ENCODE measurements around the gene FIBCD1.

The FIBCD1 gene

DNA sequence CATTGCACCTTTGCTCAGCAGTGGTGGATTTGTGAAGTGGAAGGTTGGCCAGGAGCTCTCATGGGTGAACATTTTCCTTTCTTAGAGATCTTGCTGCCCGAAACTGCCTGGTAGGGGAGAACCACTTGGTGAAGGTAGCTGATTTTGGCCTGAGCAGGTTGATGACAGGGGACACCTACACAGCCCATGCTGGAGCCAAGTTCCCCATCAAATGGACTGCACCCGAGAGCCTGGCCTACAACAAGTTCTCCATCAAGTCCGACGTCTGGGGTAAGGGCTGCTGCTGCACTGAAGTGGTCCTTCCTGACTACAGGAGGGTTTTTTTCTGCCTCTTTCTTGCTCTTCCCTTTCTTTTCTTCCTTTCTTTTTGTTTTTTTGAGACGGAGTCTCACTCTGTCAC lies 64.3 kb downstream of the FIBCD1 start:
- DNase-seq = no peak

DNA sequence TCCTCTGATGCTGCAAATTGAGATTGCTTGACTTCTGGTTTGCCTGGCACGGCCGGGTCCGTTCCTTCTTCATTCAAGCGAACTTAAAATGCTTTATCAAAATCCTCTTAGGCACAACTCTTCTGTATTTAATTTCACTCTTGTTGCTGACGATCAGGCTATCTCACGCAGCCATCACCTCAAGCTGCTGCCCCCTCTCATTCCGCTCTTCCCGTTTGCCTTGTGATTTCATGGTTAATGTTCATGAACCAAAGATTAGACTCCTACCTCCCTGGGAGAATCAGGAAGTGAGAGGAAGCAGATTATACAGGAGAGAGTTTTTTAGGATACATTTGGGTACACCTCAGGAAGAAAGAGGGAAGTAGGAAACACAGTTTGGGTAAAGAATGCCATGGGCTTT lies 65.1 kb downstream of the FIBCD1 start:
- no peak for DNase-seq

DNA sequence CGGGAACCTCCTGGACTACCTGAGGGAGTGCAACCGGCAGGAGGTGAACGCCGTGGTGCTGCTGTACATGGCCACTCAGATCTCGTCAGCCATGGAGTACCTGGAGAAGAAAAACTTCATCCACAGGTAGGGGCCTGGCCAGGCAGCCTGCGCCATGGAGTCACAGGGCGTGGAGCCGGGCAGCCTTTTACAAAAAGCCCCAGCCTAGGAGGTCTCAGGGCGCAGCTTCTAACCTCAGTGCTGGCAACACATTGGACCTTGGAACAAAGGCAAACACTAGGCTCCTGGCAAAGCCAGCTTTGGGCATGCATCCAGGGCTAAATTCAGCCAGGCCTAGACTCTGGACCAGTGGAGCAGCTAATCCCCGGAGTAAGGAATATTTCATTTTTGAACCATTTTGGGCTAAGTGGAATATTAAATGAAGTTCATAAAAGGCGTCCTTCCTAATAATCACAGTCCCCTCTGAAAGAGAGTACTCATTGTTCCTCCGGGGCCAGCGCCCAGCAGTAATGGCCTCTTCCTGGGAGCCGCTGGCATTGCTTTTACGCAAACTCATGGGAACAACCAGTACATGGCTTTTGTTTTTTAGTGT lies 66.0 kb downstream of the FIBCD1 start:
- no peak for DNase-seq

DNA sequence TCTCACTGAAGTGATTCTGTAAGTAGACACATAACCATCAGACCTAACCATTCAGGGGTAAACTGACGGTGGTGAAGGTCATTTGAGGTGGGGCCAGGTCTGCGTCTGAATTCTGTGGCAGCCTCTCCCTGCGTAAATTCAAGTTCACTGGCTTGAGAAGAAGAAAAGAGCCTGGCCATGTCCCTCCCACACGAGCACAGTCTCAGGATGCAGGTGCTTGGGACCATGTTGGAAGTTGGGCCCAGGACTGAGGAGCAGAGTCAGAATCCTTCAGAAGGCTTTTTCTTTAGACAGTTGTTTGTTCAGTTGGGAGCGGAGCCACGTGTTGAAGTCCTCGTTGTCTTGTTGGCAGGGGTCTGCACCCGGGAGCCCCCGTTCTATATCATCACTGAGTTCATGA lies 66.5 kb downstream of the FIBCD1 start:
- no peak for DNase-seq

DNA sequence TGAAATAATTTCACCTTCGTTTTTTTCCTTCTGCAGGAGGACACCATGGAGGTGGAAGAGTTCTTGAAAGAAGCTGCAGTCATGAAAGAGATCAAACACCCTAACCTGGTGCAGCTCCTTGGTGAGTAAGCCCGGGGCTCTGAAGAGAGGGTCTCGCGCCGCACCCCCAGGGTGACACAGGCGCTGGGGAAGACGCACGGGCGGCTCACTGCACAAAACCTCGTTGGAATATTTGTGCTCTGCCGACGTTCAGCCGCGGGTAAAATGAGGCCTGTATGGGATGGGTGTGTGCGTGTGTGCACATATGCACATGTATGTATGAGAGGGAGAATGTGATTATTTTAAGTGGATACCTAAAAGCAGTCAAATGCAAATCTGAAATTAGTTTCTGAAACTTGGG lies 67.0 kb downstream of the FIBCD1 start:
- DNase-seq = no peak

DNA sequence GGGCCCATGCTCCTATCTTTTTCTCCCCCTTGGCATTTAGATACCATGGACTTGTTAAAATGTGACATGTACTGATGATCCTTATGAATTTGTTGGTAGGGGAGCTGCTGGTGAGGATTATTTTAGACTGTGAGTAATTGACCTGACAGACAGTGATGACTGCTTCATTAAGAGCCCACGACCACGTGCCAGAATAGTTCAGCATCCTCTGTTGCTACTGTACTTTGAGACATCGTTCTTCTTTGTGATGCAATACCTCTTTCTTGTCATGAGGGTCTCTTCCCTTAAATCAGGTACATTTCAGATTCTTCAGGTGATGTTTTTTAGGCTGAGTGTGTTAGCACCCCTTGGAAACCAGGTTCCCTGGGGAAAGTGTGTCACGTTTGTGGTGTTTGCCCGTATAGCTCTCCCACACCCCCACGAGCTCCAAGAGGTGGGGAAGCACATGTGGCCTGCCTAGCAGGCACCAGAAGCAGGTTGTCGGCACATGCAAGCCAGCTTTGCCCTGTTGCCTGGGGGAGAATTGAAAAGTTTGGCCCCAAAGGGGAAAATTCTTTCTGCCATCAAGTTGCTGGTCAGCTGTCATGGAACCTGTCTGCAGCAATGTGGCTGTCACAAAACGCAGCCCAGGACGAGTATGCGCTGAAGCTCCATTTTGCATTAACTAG lies 67.5 kb downstream of the FIBCD1 start:
- DNase-seq = no peak

DNA sequence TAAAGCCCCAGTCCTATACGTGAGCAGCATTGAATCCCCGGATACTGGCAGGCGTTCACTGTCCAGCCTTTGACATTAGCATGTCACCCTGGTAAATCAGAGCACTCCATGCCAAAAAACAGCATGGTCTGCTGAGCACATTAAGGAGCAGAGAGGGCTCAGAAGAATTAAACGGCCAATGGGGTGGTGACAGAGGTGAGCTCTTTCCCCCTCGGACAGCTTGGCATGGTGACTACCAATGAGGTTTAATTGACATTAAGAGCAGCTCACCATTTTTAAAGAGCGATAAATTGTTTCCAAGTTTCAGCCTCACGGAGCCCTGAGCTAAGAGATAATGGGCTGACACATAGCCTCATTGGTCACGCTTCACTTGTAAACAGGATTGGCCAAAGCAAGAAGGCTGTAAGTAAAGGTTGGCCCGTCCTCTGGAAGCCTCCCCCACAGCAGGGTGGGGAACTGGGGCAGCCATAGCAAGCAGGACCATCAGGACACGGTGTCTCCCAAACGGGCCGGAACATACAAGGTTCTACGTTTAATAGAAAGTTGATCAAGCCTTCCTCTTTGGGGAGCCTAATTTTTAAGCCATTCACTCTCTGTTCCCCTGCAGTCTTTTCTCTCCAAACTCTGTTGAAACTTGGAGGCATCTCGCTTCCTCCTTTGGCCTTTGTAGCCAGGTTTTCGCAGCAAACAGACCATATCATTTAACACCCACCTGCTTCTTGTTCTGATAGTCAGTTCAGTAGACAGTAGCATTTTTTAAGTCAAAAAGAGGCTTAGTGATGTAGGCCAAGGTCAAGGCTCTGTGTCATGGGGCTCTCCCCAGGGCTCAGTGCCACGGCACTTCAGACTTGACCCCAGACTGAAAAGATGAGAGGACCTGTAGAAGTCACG lies 68.3 kb downstream of the FIBCD1 start:
- DNase-seq = no peak

DNA sequence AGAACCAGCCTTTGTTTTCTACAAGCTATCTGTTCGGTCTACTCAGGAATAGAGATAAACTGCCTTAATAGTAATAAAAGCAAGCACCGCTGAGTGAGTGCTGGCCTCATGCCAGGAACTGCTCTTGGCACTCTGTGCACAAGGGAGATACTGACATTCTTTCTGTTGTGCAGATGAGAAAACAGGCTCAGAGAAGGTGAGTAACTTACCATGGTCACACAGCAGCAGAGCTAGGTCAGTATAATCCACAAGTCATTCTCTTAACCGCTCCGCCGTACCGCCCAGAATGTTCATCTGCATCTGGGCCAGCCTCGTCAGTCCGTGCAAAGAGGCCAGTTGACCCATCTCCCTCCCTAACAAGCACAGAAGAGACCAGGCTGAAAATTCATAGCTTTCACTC lies 69.8 kb downstream of the FIBCD1 start:
- DNase-seq = peak; percentile 34

DNA sequence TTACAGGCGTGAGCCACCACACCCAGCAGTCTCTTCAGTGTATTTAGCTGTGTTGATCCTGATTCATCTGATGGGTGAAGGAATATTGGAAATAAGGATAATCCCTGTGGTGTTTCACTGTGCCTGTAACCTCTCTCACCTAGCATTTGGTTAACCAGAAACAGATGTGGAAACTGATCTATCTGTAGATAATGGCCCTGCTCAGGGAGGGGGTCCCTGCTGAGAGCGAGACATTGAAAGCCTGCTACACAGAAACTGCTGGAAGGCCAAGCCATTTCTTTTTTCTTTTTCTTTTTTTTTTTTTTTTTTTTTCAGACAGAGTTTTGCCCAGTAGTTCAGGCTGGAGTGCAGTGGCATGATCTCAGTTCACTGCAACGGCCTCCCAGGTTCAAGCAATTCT lies 70.8 kb downstream of the FIBCD1 start:
- DNase-seq = peak; percentile 50

DNA sequence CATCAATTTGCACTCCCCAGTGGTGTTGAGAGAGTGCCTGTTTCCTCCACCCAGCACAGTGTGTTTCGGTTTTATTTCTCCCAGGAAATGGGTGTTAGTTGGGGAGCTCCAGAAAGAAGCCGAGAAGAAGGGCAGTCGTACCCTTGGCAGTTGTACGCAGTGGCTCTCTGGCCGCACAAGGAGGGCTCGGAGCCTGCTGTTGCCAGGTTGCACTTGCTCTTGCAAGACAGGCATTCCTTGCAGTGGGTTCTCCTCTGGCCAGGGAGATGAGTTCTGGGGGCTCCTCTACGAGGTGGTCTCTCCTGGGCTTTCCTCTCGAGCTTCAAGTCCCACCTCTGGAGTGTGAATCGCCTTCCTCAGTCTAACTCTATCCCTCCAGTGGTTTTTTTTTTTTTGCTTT lies 71.5 kb downstream of the FIBCD1 start:
- no peak for DNase-seq

DNA sequence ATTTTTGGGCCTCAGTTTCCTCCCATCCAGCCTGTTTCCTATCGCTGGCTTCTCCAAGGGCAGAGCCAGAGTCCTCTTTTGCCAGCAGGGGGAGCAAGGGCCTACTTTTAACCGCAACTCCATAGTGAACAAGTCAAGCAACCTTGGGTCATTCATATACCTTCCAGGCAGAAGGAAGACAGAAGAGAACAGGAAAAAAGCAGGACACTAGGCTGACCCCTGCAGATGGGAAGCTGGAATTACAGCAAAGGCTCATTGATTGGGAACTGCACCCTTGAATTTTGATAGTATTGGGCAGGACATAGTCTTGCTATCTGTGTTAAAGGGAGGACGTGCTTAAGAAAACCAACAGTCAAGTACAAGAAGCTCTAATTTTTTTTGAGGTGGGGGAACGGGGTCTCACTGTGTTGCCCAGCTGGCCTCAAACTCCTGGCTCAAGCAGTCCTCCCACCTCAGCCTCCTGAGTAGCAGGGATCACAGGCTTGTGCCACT lies 72.5 kb downstream of the FIBCD1 start:
- peak; percentile 91 for DNase-seq

DNA sequence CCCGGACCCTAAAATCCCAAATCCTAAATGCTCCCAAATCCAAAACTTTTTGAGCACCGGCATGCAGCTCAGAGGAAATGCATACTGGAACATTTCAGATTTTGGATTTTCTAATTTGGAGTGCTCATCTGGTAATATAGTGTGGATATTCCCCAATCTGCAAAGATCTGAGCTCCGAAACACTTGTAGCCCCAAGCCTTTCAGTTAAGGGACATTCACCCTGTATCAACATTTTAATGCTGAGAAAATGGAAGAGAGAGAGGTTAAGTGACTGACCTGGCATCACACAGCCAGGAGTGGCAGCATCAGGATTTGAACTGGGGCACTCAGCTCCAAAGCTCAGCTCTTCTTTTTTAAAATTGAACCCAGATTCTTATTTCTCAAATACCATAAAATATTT lies 73.1 kb downstream of the FIBCD1 start:
- no peak for DNase-seq

DNA sequence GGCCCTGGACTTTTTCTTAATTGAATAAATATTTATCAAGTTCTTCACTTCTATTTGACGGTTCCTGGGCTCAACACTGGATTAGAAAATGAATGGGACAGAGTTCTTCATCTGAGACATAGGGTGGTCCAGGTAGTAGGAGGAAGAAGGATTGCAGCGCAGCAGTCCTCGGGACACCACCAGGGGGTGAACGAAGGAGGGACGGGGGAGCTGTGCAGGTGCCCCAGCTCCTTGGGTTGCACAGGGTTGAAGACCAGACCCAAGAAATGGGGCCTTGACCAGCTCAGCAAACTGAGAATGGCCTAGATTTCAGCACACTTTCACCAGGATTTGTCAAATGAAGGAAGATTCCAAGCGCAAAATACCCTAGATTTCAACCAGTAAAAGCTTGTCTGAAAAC lies 74.5 kb downstream of the FIBCD1 start:
- no peak for DNase-seq

DNA sequence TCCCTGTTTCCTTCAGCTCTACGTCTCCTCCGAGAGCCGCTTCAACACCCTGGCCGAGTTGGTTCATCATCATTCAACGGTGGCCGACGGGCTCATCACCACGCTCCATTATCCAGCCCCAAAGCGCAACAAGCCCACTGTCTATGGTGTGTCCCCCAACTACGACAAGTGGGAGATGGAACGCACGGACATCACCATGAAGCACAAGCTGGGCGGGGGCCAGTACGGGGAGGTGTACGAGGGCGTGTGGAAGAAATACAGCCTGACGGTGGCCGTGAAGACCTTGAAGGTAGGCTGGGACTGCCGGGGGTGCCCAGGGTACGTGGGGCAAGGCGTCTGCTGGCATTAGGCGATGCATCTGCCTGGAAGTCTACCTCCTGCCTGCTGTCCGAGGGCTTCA lies 76.3 kb downstream of the FIBCD1 start:
- DNase-seq = no peak

DNA sequence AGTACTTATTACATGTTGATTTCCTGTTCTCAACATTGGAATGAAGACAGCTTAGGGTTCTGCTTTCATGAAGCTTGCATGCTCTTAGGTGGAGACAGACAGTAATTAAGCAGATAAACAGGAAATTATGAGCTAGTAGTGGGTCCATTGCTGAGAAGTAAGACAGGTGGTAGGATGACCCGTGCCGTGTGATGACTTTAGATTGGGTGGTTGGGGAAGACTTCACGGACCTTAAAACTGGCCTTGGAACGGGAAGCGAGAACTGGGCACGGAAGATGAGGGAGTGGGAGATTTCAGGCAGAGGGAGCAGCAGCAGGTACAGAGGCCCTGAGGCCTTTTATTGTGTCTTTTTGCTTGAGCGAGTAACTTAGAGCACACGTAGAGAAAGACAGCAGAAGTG lies 76.8 kb downstream of the FIBCD1 start:
- DNase-seq = no peak

DNA sequence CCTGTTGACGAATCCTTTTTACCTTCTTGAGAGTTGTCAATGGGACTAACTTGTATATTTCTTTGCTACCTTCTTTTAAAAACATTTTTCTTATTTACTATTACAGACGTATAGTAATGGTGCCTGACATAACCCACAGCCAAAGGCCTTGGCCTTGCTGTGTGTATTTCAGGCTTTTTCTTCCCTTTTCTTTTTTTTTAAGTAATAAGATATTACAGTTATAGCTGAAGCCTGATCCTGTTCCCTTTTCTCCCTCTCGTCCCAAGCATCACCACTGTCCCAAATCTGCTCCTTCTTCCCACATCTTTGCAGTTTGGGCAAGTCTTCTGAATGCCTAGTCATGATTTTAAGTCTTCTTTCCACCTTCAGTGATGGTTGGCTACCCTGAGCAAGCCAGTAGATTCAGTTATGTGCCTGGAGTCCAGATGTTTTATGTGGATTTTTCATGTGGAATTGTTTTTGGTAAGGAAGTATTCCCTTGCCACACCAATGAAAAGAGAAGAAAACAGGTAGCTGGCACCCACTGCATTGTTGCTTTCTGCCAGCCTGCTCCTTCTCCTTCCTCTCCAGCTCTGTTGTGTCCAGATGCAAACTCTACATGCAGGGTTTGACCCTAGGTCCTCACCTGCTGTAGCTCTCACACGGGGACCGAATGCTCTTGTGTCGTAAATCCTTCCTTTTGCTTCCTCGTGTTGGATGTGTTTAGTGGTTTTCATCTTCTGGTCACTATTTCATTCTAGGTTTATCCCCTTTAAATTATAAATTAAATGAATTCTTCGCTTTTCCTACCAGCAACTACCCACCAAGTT lies 77.5 kb downstream of the FIBCD1 start:
- no peak for DNase-seq

DNA sequence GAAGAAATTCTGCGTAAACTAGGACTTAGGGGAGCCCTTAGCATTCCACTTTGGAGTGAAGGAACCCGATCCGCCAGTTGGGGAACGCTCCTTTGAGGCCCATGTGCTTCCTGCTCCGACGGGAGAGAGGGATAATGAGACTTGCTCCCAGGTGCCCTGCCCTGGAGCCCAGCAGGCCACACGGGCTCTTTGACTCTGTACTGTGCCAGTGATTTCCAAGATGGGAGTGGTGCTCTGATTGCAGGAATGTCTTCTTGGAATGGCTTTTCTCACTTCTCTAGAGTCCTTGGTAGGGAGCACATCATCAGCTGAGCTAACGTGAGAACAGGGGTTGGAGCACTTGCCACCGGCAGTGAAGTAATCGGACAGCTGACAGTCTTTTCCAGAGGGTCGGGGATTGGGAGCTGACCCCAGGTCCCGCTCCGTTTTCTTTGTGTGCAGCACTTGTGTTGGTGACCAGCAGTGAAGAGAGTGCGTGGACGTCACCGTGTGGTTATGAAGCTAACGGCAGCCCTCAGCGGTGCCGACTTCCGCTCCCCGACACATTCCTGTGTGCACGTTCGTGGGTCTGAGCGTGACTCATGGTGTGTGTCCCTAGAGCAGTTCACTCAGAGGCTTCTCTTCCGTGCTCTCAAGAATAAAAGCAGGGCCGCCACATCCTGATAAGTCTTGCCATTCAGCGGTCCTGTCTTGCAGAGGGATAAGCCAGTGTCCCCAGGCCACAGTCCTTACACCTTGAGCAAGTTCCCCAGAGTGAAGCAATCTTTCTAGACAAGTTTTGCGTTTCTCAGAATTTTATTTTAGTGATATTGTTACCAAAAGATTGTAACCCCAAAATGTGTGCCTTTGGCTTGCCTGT lies 78.4 kb downstream of the FIBCD1 start:
- DNase-seq = peak; percentile 96

DNA sequence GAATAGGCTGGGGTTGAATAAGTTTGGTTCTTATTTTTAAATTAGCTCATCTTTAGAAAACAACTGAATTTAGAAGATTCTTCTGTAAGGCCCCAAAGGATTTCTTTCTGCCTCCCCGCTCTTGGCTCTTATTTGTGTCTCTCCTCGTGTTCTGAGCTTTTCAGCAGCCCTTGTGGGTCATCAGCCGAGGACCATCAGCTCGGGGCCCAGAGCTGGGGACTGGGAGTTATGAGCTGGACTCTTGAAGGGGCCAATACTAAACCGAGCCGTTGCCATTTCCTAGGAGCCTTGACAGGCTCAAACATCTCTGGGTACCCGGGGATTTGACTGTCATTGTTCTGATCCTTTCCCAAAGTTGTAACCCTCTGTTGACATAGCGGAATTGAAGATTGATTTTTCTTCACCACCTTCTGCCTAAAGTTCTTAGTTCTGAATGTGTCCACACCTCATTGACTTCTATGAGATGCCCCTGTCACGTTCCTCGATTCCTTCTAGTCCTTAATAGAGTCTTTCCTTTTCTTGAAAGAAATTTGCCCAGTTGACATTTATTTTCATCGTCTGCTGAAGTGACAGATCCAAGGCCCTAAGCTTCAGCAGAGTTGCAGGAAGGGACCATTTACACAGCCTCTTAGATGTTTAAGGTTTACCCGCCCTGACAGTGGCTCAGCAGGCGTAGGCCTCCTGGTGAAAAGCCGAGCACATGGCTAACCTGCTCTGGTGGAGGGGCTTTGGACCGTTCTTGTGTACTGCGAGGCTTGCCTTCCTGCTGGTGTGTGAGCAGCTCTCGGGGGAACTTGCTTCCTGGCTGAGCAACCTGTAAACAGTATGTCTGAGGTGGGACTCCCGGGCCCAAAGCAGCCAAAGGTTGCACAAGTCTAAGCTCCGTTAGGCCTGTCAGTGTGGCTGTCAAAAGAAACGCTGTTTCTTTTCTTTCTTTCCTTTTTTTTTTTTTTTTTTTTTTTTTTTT lies 80.0 kb downstream of the FIBCD1 start:
- DNase-seq = no peak

DNA sequence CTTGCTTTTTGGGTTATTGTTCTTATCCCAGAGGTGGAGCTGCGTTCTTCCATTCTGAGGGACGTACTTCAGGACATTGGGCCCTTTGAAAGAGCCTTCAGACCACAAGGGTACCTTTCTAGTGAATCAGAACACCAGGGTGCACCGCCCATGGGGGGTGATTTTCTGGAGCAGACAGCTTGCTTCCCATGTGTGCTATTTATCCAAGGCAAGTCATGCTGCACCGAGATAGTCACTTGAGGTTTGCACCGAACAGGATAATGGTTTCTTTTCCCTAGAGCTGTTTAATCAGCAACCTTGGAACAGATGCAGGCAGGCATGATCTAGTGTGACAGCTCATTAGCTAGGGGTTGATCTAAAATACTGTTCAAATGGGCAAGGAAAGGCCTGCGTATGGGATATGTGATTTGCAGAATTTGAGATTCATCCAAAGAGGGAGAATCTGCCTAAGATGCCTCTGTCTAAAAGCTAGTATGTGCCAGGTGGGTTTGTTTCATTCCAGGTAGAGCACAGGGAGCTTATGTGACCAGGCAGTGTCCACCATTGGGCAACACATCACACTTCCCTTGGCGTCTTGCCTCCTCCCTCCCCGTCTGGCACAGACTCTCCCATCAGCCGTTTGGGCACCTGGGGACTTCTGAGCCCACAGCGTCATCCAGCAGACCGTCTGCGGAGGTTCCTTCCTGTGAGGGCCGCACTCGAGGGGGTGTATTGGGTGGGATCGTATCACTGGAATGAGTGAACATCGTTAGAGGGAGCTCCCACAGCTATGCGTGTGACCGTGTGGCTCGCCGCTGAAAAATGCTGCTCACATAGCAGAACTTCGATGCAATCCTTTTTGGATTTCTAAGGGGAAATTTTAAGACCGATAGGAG lies 80.9 kb downstream of the FIBCD1 start:
- peak; percentile 93 for DNase-seq

DNA sequence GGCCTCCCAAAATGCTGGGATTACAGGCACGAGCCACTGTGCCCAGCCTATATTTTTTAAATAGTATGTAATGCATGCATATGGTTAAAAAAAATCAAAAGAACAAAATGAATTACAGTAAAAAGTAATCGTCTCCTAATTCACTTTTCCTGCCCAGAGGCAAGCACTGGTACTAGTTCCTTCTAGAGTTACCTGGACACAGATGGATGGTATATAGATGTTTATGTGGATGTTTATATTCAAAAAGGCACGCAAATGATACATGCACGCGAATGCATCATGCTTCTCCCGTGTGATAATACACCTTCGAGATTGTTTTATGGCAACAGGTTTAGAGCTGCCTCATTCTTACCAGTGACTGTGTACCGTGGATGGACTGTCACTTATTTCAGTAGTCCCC lies 82.6 kb downstream of the FIBCD1 start:
- no peak for DNase-seq
